HL-60 (cell line): ENCODE results near the gene NFATC1.
"Not testable (repeated sequence)": the region's sequence is repeated elsewhere in the genome, so short reads cannot be mapped to it uniquely, and the experiment has no call there.

Experiments
- CTCF ChIP-seq: IDR thresholded peaks from one replicate; pipeline ENCODE4 v1.5.1; 2011; ENCODE audit warnings: low read length, control low read depth, inconsistent platforms; ENCODE audit not compliant: insufficient read depth
- GABPA ChIP-seq: IDR thresholded peaks from 2 replicates; pipeline ENCODE4 v1.6.1; 2012; ENCODE audit warnings: low read depth
- POLR2AphosphoS5 ChIP-seq: IDR thresholded peaks from 2 replicates; pipeline ENCODE4 v1.6.1; 2012; ENCODE audit warnings: low read depth
- REST ChIP-seq: IDR thresholded peaks from 2 replicates; pipeline ENCODE4 v1.6.1; 2012; ENCODE audit warnings: low read depth; ENCODE audit not compliant: insufficient replicate concordance

- not testable (repeated sequence) for TF ChIP-seq CTCF, REST, POLR2AphosphoS5, GABPA
Observed at GRCh38 chr18:79483393-79483792, 87.7 kb downstream of the NFATC1 start.
